Tibial artery (tissue), 4 donors: ENCODE data around the gene NEMP1.
A peak's percentile ranks its signal among the peaks of the same experiment; 100 is the strongest.

Source experiments
- DNase-seq, 2 donors: peaks; one replicate each; pipeline ENCODE4 v3.0.0-alpha.2; 2019
- H3K27ac ChIP-seq, 2 donors: fragments of 200-600 bp; sonication (generic) in 1 of 2; 1 replicate in 1 of 2; 2 replicates in 1 of 2; pipeline ENCODE4 v1.5.1; 2018 to 2019; ENCODE audit warnings: mild to moderate bottlenecking in 1 of 2
- H3K27me3 ChIP-seq, 2 donors: fragments of 200-600 bp; sonication (generic) in 1 of 2; one replicate each; pipeline versions ENCODE4 v1.5.1 to v1.6.0; 2016 to 2019
- H3K36me3 ChIP-seq, 3 donors: fragments of 200-600 bp; sonication (generic) in 2 of 3; one replicate each; pipeline ENCODE4 v1.5.1; 2016 to 2019; ENCODE audit warnings: mild to moderate bottlenecking in 2 of 3
- H3K4me1 ChIP-seq, 4 donors: fragments of 200-600 bp; sonication (generic) in 2 of 4; 1 replicate in 3 of 4; 2 replicates in 1 of 4; pipeline ENCODE4 v1.5.1; 2016 to 2019
- H3K4me3 ChIP-seq, 2 donors: fragments of 200-600 bp; sonication (generic) in 1 of 2; 1 replicate in 1 of 2; 2 replicates in 1 of 2; pipeline ENCODE4 v1.5.1; 2018 to 2019; ENCODE audit warnings: mild to moderate bottlenecking in 2 of 2
- H3K9me3 ChIP-seq, 3 donors: fragments of 200-600 bp; sonication (generic) in 1 of 3; one replicate each; pipeline ENCODE4 v1.5.1; 2016 to 2019
- CTCF ChIP-seq, 2 experiments: fragments of 200-600 bp in 1 of 2; fragments of 450-650 bp in 1 of 2; IDR thresholded peaks; one replicate each; pipeline ENCODE4 v1.5.1; 2017 to 2019; ENCODE audit warnings: antibody characterized with exemption in 2 of 2, mild to moderate bottlenecking in 1 of 2, moderate library complexity in 1 of 2
- intact Hi-C: fragments of 100-400 bp; cut with DNase I; formaldehyde crosslinking; loops from one replicate; pipeline ENCODE4 v1.15.0; 2023; ENCODE audit warnings: low total_unique reads

Gene NEMP1

GRCh38 chr12:57091638-57092528, 13.3 kb upstream of the NEMP1 start:
- H3K36me3 ChIP-seq = peaks cover 45 to 55% (median 54%) of the 10 kb centered on the region in 3 donors
- no peak for DNase-seq
- H3K9me3 ChIP-seq = no peaks in the 10 kb centered on the region
- H3K4me3 ChIP-seq = peak overlapping the region in 1 of 2 donors; percentile 98
- peak overlapping the region; percentile 91 to 99 for H3K27ac ChIP-seq
- no peaks in the 10 kb centered on the region for H3K27me3 ChIP-seq
- intact Hi-C loops = no loop called here
- H3K4me1 ChIP-seq = peaks cover 8 to 62% (median 48%) of the 10 kb centered on the region in 4 donors
- no peak for TF ChIP-seq CTCF (IDR thresholded peaks at IDR 0.05)

- intact Hi-C loops = no loop called here
- Histone ChIP-seq H3K27me3 (no peaks in the 10 kb centered on the region), H3K4me1 (peaks cover 8 to 59% (median 52%) of the 10 kb centered on the region in 4 donors), H3K4me3 (peak overlapping the region; percentile 91 to 98), H3K9me3 (no peaks in the 10 kb centered on the region), H3K36me3 (peaks cover 39 to 46% (median 46%) of the 10 kb centered on the region in 3 donors), H3K27ac (peak overlapping the region; percentile 91 to 99)
- peak; percentile 65 to 86 for DNase-seq
- peak in 1 of 2 experiments; percentile 30 for TF ChIP-seq CTCF (IDR thresholded peaks at IDR 0.05)
Observed at GRCh38 chr12:57090924-57091637, 12.5 kb upstream of the NEMP1 start.

- intact Hi-C loops = no loop called here
- H3K9me3 ChIP-seq = no peaks in the 10 kb centered on the region
- peak overlapping the region; percentile 91 to 98 for H3K4me3 ChIP-seq
- no peaks in the 10 kb centered on the region for H3K27me3 ChIP-seq
- H3K27ac ChIP-seq = peak overlapping the region; percentile 91 to 99
- no peak for TF ChIP-seq CTCF (IDR thresholded peaks at IDR 0.05)
- H3K4me1 ChIP-seq = peaks cover 8 to 61% (median 58%) of the 10 kb centered on the region in 4 donors
- DNase-seq = no peak
- H3K36me3 ChIP-seq = peaks cover 33 to 41% (median 40%) of the 10 kb centered on the region in 3 donors
Observed at GRCh38 chr12:57090490-57090889, 11.9 kb upstream of the NEMP1 start.

GRCh38 chr12:57089271-57090245, 11.0 kb upstream of the NEMP1 start:
- DNase-seq = peak; percentile 86 to 92
- no peak for TF ChIP-seq CTCF (IDR thresholded peaks at IDR 0.05)
- H3K9me3 ChIP-seq = no peaks in the 10 kb centered on the region
- H3K4me3 ChIP-seq = peak overlapping the region; percentile 91 to 98
- intact Hi-C loops = no loop called here
- peaks cover 8 to 61% (median 54%) of the 10 kb centered on the region in 4 donors for H3K4me1 ChIP-seq
- H3K27me3 ChIP-seq = no peaks in the 10 kb centered on the region
- H3K27ac ChIP-seq = peak overlapping the region; percentile 91 to 99
- H3K36me3 ChIP-seq = peaks cover 25 to 31% (median 31%) of the 10 kb centered on the region in 3 donors
